ENCODE measurements around the gene AGO3. TPM values are rescaled to one million over a fixed set of nuclear protein-coding genes. Genes with fewer than 3 reads are reported as not detected.

The AGO3 gene
- total and polyA plus RNA-seq, 2 of the 13 experiments (the other 11 are each of a cell fraction or from before 2014, with no cell fraction given), result 21.2 to 27.1 TPM

GRCh38 chr1:35959304-35959703 is 28.4 kb downstream of the AGO3 start:
- 0 out of 5 replicates have a peak, but pooled peaks cover 0 to 11% of the 10 kb centered on the region in 2 experiments for H3K36me3 ChIP-seq (replicated peaks in 1 of 2; ENCODE audit: control insufficient read depth in 1 of 2, insufficient read depth in 2 of 2, low read length in 2 of 2)
- intact Hi-C loops (cut with micrococcal nuclease; ENCODE audit: unreplicated experiment) (no loop called here), in situ Hi-C loops (cut with HindIII; ENCODE audit: extremely low pct_ligation_motif_present, low pct_unique_long_range_greater_than_20kb) (no loop called here)
- no peak overlapping the region for H3K4me3 ChIP-seq (replicated peaks in 1 of 3; ENCODE audit: insufficient read depth in 1 of 3, low read depth in 2 of 3, low read length in 3 of 3)
- POLR2A ChIA-PET, result no interaction called here
- no peak overlapping the region for H3K27ac ChIP-seq (ENCODE audit: extremely low read length, insufficient read depth, low read length)
- H3K27me3 ChIP-seq (ENCODE audit: control insufficient read depth in 1 of 2, insufficient read depth in 2 of 2, low read length in 2 of 2), result no peaks in the 10 kb centered on the region
- no peak overlapping the region for H3K4me2 ChIP-seq (ENCODE audit: low read depth, low read length)
- H4K20me1 ChIP-seq (ENCODE audit: insufficient read depth, low read length), result no peaks in the 10 kb centered on the region; the same call in 1 of the 2 replicates
- H3K9me3 ChIP-seq (ENCODE audit: low read length), result no peaks in the 10 kb centered on the region
- WGBS (ENCODE audit: low lambda C conversion rate), result 97% methylated on average over 3 of the region's 3 CpGs
- no peak overlapping the region for H2AFZ ChIP-seq (ENCODE audit: low read length)
- no peak for FAIRE-seq
- H3K79me2 ChIP-seq (ENCODE audit: insufficient read depth, low read length), result peaks cover 8% of the 10 kb centered on the region
- DNase-seq (ENCODE audit: low spot score), result no peak
- TF ChIP-seq ZSCAN25 (CRISPR knock-in tag; IDR thresholded peaks at IDR 0.05), result no peak
- TF ChIP-seq ZFYVE20 (CRISPR knock-in tag; IDR thresholded peaks at IDR 0.05; ENCODE audit: borderline replicate concordance, low read depth), result no peak
- no peak for TF ChIP-seq NFE2L2 (IDR thresholded peaks at IDR 0.05; ENCODE audit: low read length)
- no peak for TF ChIP-seq DPF2 (CRISPR knock-in tag; IDR thresholded peaks at IDR 0.05; ENCODE audit: borderline replicate concordance, low read depth)
- TF ChIP-seq HOXA9 (CRISPR knock-in tag; IDR thresholded peaks at IDR 0.05; ENCODE audit: borderline replicate concordance), result no peak
- no peak for TF ChIP-seq SRSF1 (optimal IDR thresholded peaks at IDR 0.05; ENCODE audit: low read depth, low read length)
- TF ChIP-seq ZNF33A (CRISPR knock-in tag; IDR thresholded peaks at IDR 0.05; ENCODE audit: borderline replicate concordance), result no peak
- no peak for TF ChIP-seq SMARCC2 (IDR thresholded peaks at IDR 0.05)
- no peak for TF ChIP-seq GATAD1 (CRISPR knock-in tag; IDR thresholded peaks at IDR 0.05)
- no peak for TF ChIP-seq SNRNP70 (IDR thresholded peaks at IDR 0.05; ENCODE audit: low read depth, low read length)
- no peak for TF ChIP-seq ESRRA (CRISPR knock-in tag; IDR thresholded peaks at IDR 0.05; ENCODE audit: low read depth)
- TF ChIP-seq ZNF788 (CRISPR knock-in tag; IDR thresholded peaks at IDR 0.05; ENCODE audit: borderline replicate concordance), result no peak
- TF ChIP-seq MYNN (CRISPR knock-in tag; IDR thresholded peaks at IDR 0.05; ENCODE audit: low read depth), result no peak
- no peak for TF ChIP-seq ATF3 (CRISPR knock-in tag; IDR thresholded peaks at IDR 0.05)
- no peak for TF ChIP-seq ZFP82 (CRISPR knock-in tag; IDR thresholded peaks at IDR 0.05; ENCODE audit: borderline replicate concordance)
- H3K9ac ChIP-seq (ENCODE audit: insufficient read depth, low read depth, low read length), result no peak overlapping the region
- no peaks in the 10 kb centered on the region for H3K4me1 ChIP-seq (ENCODE audit: insufficient read depth, low read length)
- BruUV-seq (replicated peaks), result no TSS peak
- CTCF ChIA-PET (ENCODE audit: low intra/inter-chr PET ratio, low total read pairs), result no interaction called here
- ATAC-seq, result no peak
